GM23248 (cell line): ENCODE measurements around the gene GPS2. TPM values are rescaled to one million over a fixed set of nuclear protein-coding genes. Genes with fewer than 3 reads are reported as not detected.
A peak's percentile ranks its signal among the peaks of the same experiment; 100 is the strongest.

Source experiments
- DNase-seq: peaks from one replicate; pipeline ENCODE4 v3.0.0-alpha.2; 2015
- H2AFZ ChIP-seq: fragments of 200-600 bp; sonication (generic); 2 replicates; pipeline ENCODE4 v1.6.1; 2016; ENCODE audit warnings: antibody characterized with exemption
- H3F3A ChIP-seq: fragments of 200-600 bp; sonication (generic); 2 replicates; pipeline ENCODE4 v1.6.1; 2016; ENCODE audit warnings: mild to moderate bottlenecking, antibody characterized with exemption, mixed run types; ENCODE audit not compliant: insufficient read depth
- H3K27ac ChIP-seq: fragments of 200-600 bp; sonication (generic); 2 replicates; pipeline ENCODE4 v1.5.1; 2016; ENCODE audit warnings: mild to moderate bottlenecking
- H3K27me3 ChIP-seq: fragments of 200-600 bp; sonication (generic); replicated peaks from 2 replicates; pipeline ENCODE4 v1.6.1; 2016; ENCODE audit warnings: mild to moderate bottlenecking; ENCODE audit not compliant: insufficient read depth
- H3K36me3 ChIP-seq: fragments of 200-600 bp; sonication (generic); 2 replicates; pipeline ENCODE4 v1.6.1; 2016; ENCODE audit warnings: low read depth, mild to moderate bottlenecking
- H3K4me1 ChIP-seq: fragments of 200-600 bp; sonication (generic); 2 replicates; pipeline ENCODE4 v1.6.1; 2016; ENCODE audit warnings: mild to moderate bottlenecking; ENCODE audit not compliant: insufficient read depth
- H3K4me2 ChIP-seq: fragments of 200-600 bp; sonication (generic); one replicate; pipeline ENCODE4 v1.6.1; 2016; ENCODE audit warnings: mild to moderate bottlenecking; ENCODE audit not compliant: unreplicated experiment
- H3K4me3 ChIP-seq: fragments of 200-600 bp; sonication (generic); 2 replicates; pipeline ENCODE4 v1.5.1; 2016; ENCODE audit warnings: mild to moderate bottlenecking
- H3K79me2 ChIP-seq: fragments of 200-600 bp; sonication (generic); 2 replicates; pipeline ENCODE4 v1.6.1; 2016; ENCODE audit warnings: mild to moderate bottlenecking; ENCODE audit not compliant: insufficient read depth
- H3K9ac ChIP-seq: fragments of 200-600 bp; sonication (generic); 2 replicates; pipeline ENCODE4 v1.6.1; 2016; ENCODE audit warnings: mild to moderate bottlenecking
- H3K9me2 ChIP-seq: fragments of 200-600 bp; sonication (generic); 2 replicates; pipeline ENCODE4 v1.6.1; 2016; ENCODE audit warnings: mixed run types, mild to moderate bottlenecking, moderate library complexity; ENCODE audit not compliant: insufficient read depth
- H3K9me3 ChIP-seq: fragments of 200-600 bp; sonication (generic); one replicate; pipeline ENCODE4 v1.6.1; 2017; ENCODE audit warnings: low read depth
- H4K20me1 ChIP-seq: fragments of 200-600 bp; sonication (generic); 2 replicates; pipeline ENCODE4 v1.6.0; 2016; ENCODE audit not compliant: insufficient read depth
- EZH2 ChIP-seq: fragments of 200-600 bp; sonication (generic); IDR thresholded peaks from 2 replicates; pipeline ENCODE4 v1.6.1; 2018; ENCODE audit warnings: antibody characterized with exemption, mild to moderate bottlenecking; ENCODE audit not compliant: insufficient read depth, poor library complexity, severe bottlenecking
- EZH2phosphoT487 ChIP-seq: fragments of 200-600 bp; sonication (generic); IDR thresholded peaks from 2 replicates; pipeline ENCODE4 v1.6.1; 2018; ENCODE audit warnings: antibody characterized with exemption, moderate library complexity, mild to moderate bottlenecking, low read depth; ENCODE audit not compliant: insufficient read depth
- WGBS, 2 experiments: methylation state at CpG; one replicate each; pipeline ENCODE4 v1.1.6; 2015 to 2017; ENCODE audit warnings: low lambda C conversion rate in 2 of 2, low coverage in 1 of 2; ENCODE audit errors: missing lambda C conversion rate in 2 of 2; 5-methylcytosine and 5-hydroxymethylcytosine counted together
- in situ Hi-C: fragments of 300-500 bp; cut with MboI; formaldehyde crosslinking; loops from 2 replicates; pipeline ENCODE4 v1.15.0; 2020
- polyA plus RNA-seq: library from polyadenylated mRNA; unstranded; fragments of >200 nt; fragmentation: Nextera tagmentation; extraction: Ambion mirVana; gene quantifications from 2 replicates; pipeline ENCODE4 v1.2.1, GENCODE V29; 2016
- total RNA-seq: library from RNA; depleted of rRNA; stranded (reverse); fragments of >200 nt; shearing (Covaris generic); gene quantifications from 2 replicates; pipeline ENCODE4 v1.2.3, GENCODE V29; 2014

Gene GPS2
- total and polyA plus RNA-seq, 2 experiments from 2014 or later: 50.1 to 53.8 TPM

DNA sequence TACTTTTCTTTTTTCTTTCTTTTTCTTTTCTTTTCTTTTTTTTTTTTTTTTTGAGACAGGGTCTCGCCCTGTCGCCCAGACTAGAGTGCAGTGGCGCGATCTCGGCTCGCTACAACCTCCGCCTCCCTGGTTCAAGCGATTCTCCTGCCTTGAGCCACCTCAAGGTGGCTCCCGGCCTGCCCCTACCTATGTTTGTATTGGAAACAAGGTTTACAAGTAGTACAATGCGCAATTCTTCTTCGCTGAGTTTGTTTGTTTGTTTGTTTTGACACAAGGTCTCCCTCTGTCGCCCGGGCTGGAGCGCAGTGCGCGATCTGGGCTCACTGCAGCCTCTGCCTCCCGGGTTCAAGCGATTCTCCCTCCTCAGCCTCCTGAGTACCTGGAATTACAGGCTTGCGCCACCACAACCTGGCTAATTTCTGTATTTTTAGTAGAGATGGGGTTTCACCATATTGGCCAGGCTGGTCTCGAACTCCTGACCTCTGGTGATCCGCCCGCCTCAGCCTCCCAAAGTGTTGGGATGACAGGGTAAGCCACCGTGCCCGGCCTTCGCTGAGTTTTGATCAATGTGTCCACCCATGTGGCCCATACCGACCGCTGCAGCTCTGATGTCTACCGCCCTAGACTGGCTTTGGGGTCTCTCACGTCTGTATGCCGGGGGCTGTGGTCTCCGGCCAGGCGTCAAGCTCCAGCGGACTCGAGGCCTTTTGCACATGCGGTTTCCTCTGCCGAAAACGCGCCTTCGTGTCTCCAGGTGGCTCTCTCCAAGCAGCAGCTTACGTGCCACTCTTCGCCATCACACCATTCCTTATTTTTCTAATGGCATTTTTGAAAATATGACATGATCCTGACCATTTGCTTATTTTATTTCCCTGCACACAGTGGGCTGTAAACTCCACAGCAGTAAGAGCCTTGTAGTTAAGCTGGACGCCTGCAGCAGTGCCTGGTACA, 19.7 kb downstream of the GPS2 start:
- Histone ChIP-seq H4K20me1 (no peaks in the 10 kb centered on the region), H3K27me3 (peaks cover 21% of the 10 kb centered on the region), H2AFZ (peak overlapping the region; percentile 77), H3K9ac (peak overlapping the region; percentile 53), H3K9me2 (no peaks in the 10 kb centered on the region), H3K4me2 (peak overlapping the region; percentile 44), H3F3A (peaks cover 5% of the 10 kb centered on the region; the same call in 1 of the 2 replicates), H3K4me3 (peak overlapping the region; percentile 44), H3K4me1 (no peaks in the 10 kb centered on the region), H3K79me2 (no peaks in the 10 kb centered on the region), H3K36me3 (no peaks in the 10 kb centered on the region), H3K27ac (no peak overlapping the region), H3K9me3 (no peaks in the 10 kb centered on the region)
- in situ Hi-C loops: no loop called here
- no peak for DNase-seq
- TF ChIP-seq EZH2phosphoT487 (no peak), EZH2 (no peak)
- WGBS, 2 experiments: 78 to 79% methylated on average over 42 of the region's 42 CpGs

DNA sequence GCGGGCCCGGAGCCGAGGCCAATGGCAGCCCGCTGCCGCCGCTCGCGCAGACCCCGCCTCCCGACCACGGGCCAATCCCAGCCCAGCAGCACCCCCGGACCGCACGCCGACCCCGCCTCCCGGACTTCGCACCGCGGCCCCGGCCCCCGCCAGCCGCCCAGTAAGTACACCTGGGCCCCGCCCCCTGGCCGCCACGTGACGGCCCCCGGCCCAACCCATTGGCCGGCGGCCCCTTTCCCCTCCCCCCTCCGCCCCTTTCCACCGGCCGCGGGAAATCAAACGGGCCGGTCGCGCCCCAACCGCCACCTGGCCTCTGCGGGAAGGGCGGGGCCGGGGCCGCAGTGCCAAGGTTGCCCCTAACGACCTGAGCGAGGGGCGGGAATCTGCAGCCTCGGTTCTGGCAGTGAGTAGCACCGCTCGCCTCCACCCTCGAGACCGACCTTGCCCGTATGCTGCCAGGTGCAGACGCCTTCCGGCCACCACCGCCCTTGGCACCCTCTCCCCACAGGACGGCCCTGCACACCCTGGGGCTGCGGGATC, 20.5 kb downstream of the GPS2 start, which contains the start of gene YBX2:
Gene YBX2, minus strand, starts transcription at position 26 of the 540 bp plus-strand sequence. CDS start 139 bp downstream, outside the sequence.
- TF ChIP-seq EZH2 (no peak), EZH2phosphoT487 (no peak)

DNA sequence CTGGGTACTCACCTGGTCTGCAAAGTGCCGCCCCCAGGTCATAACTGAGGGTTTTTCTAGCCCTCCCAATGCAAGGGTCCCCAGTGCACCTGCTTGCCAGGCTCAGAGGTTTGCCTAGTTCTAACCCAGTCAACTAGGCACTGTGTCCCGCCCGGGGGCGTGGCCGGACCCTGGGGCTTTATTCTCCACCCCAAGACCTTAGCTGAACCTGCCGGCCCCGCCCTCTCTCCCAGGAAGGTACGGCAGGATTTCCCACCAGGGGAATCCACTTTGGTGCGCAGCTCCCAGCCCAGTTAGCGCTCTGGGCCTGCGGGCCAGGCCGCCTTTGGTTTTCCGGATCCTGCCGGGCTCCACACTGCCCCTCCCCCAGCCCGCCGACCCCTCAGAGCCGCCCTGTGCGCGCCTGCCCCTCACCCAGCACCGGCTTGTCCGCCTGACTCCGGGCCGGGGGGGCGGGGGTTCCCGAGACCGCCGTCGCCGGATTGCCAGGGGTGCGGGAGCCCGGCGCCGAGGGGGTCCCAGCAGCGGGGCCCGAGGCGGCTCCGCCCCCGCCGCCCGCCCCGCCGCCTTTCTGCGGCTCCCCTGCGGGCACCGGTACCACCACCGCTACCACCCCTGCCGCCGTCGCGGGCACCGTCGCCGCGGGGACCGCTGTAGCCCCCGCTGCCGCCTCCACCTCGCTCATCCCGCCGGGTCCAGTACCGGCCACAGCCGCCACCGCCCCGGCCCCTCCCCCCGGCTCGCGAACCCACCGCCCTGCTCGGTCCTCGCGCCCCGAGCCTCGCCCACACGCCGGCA, 21.1 kb downstream of the GPS2 start:
- Histone ChIP-seq H3K27me3 (peaks cover 21% of the 10 kb centered on the region), H3K9me3 (no peaks in the 10 kb centered on the region), H3K27ac (no peak overlapping the region), H3K36me3 (no peaks in the 10 kb centered on the region), H3K9me2 (no peaks in the 10 kb centered on the region), H2AFZ (no peak overlapping the region), H3K4me3 (peak overlapping the region; percentile 28), H3K4me2 (peak overlapping the region; percentile 18), H3K4me1 (no peaks in the 10 kb centered on the region), H3F3A (peaks cover 5% of the 10 kb centered on the region; the same call in 1 of the 2 replicates), H3K9ac (no peak overlapping the region), H4K20me1 (no peaks in the 10 kb centered on the region), H3K79me2 (no peaks in the 10 kb centered on the region)
- peak; percentile 64 for TF ChIP-seq EZH2
- TF ChIP-seq EZH2phosphoT487: no peak
- 5 to 9% methylated on average over 19 to 63 of the region's 75 CpGs for WGBS, 2 experiments
- no peak for DNase-seq
- in situ Hi-C loops: no loop called here

More for the DNA sequence above, 20.5 kb downstream of the GPS2 start, which contains the start of gene YBX2:
- 6 to 7% methylated on average over 17 to 54 of the region's 57 CpGs for WGBS, 2 experiments
- Histone ChIP-seq H3F3A (peaks cover 5% of the 10 kb centered on the region; the same call in 1 of the 2 replicates), H3K9me2 (no peaks in the 10 kb centered on the region), H3K27me3 (peaks cover 21% of the 10 kb centered on the region), H3K79me2 (no peaks in the 10 kb centered on the region), H3K27ac (no peak within 1 kb of the TSS), H2AFZ (no peak within 1 kb of the TSS), H3K36me3 (no peaks in the 10 kb centered on the region), H3K4me3 (peak within 1 kb of the TSS; percentile 28), H3K9me3 (no peaks in the 10 kb centered on the region), H3K4me1 (no peaks in the 10 kb centered on the region), H3K9ac (no peak within 1 kb of the TSS), H3K4me2 (peak within 1 kb of the TSS; percentile 18), H4K20me1 (no peaks in the 10 kb centered on the region)
- in situ Hi-C loops: no loop called here
- DNase-seq: peak; percentile 52

DNA sequence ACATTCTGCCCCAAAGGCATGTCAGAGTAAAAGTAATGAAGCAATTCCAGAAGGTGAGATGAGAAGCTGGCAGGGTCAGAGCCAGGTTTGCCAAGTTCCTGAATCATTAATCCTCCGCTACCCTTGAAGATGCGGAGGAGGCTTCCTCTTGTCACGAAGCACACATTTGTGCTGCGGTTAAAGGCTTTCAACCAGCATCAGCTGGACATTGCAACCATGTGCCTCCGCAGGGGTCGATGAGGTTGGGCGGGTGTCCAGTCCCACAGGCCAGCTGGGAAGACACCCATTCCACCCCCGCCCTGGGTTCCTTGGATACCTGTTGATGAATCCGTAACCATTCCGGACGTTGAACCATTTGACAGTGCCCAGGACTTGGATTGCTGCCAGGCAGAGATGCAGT, 22.0 kb downstream of the GPS2 start:
- Histone ChIP-seq H3K4me3 (no peak overlapping the region), H3K9me2 (no peaks in the 10 kb centered on the region), H3K9me3 (no peaks in the 10 kb centered on the region), H3K27me3 (peaks cover 22% of the 10 kb centered on the region), H3K36me3 (no peaks in the 10 kb centered on the region), H4K20me1 (no peaks in the 10 kb centered on the region), H3F3A (peaks cover 5% of the 10 kb centered on the region; the same call in 1 of the 2 replicates), H3K4me2 (no peak overlapping the region), H2AFZ (no peak overlapping the region), H3K4me1 (no peaks in the 10 kb centered on the region), H3K27ac (no peak overlapping the region), H3K79me2 (no peaks in the 10 kb centered on the region), H3K9ac (no peak overlapping the region)
- TF ChIP-seq EZH2 (no peak), EZH2phosphoT487 (no peak)
- in situ Hi-C loops: no loop called here
- WGBS, 2 experiments: 64% methylated on average over 11 of the region's 11 CpGs
- DNase-seq: peak; percentile 36
